Esophagus muscularis mucosa (tissue), 4 donors: Measurements from ENCODE around the gene TBATA. TPM values are rescaled to one million over a fixed set of nuclear protein-coding genes. Genes with fewer than 3 reads are reported as not detected.

ENCODE experiments used
- DNase-seq: peaks from one replicate; pipeline ENCODE4 v3.0.0-alpha.2; 2017; ENCODE audit errors: extremely low spot score
- H3K27ac ChIP-seq, 4 donors: fragments of 200-600 bp; sonication (generic); replicated peaks in 1 of 4; 1 replicate in 3 of 4; 2 replicates in 1 of 4; pipeline ENCODE4 v1.5.1; 2016 to 2019; ENCODE audit warnings: mild to moderate bottlenecking in 1 of 4
- H3K27me3 ChIP-seq, 4 donors: fragments of 200-600 bp; sonication (generic); one replicate each; pipeline versions ENCODE4 v1.5.1 to v1.6.0; 2016 to 2019
- H3K36me3 ChIP-seq, 4 donors: fragments of 200-600 bp; sonication (generic); one replicate each; pipeline ENCODE4 v1.5.1; 2016 to 2019
- H3K4me1 ChIP-seq, 4 donors: fragments of 200-600 bp; sonication (generic); one replicate each; pipeline ENCODE4 v1.5.1; 2016 to 2019
- H3K4me3 ChIP-seq, 4 donors: fragments of 200-600 bp; sonication (generic); 1 replicate in 2 of 4; 2 replicates in 2 of 4; pipeline ENCODE4 v1.5.1; 2016 to 2019; ENCODE audit warnings: mild to moderate bottlenecking in 4 of 4, moderate library complexity in 1 of 4
- H3K9me3 ChIP-seq, 4 donors: fragments of 200-600 bp; sonication (generic); 1 replicate in 3 of 4; 2 replicates in 1 of 4; pipeline ENCODE4 v1.5.1; 2016 to 2019
- EP300 ChIP-seq: sonication (generic); formaldehyde crosslinking; IDR thresholded peaks from one replicate; pipeline ENCODE4 v1.6.1; 2017; ENCODE audit warnings: antibody characterized with exemption
- POLR2A ChIP-seq: fragments of 450-650 bp; IDR thresholded peaks from one replicate; pipeline ENCODE4 v1.6.1; 2017; ENCODE audit warnings: antibody characterized with exemption, moderate library complexity, mild to moderate bottlenecking, low read depth
- POLR2AphosphoS5 ChIP-seq, 2 donors: sonication (generic); formaldehyde crosslinking; IDR thresholded peaks; one replicate each; pipeline ENCODE4 v1.6.1; 2017; ENCODE audit warnings: antibody characterized with exemption in 2 of 2
- WGBS: methylation state at CpG from one replicate; pipeline ENCODE4 v1.1.5; 2018; 5-methylcytosine and 5-hydroxymethylcytosine counted together
- intact Hi-C: fragments of 100-400 bp; cut with DNase I; formaldehyde crosslinking; loops from one replicate; pipeline ENCODE4 v1.15.1; 2023
- total RNA-seq, 4 donors: library from RNA; depleted of rRNA; stranded (reverse); fragments of >200 nt; gene quantifications; one replicate each; pipeline versions ENCODE4 v1.1.0 to v1.2.1, GENCODE V29; 2016
- TF ChIP-seq, protein P1 (sequence below), 3 experiments: fragments of 200-600 bp in 2 of 3; fragments of 450-650 bp in 1 of 3; sonication (generic) in 2 of 3; IDR thresholded peaks; one replicate each; pipeline ENCODE4 v1.5.1; 2017 to 2019; ENCODE audit warnings: antibody characterized with exemption in 3 of 3, mild to moderate bottlenecking in 2 of 3, moderate library complexity in 1 of 3

TBATA gene
- total RNA-seq, 4 donors from 2014 or later: not detected

DNA sequence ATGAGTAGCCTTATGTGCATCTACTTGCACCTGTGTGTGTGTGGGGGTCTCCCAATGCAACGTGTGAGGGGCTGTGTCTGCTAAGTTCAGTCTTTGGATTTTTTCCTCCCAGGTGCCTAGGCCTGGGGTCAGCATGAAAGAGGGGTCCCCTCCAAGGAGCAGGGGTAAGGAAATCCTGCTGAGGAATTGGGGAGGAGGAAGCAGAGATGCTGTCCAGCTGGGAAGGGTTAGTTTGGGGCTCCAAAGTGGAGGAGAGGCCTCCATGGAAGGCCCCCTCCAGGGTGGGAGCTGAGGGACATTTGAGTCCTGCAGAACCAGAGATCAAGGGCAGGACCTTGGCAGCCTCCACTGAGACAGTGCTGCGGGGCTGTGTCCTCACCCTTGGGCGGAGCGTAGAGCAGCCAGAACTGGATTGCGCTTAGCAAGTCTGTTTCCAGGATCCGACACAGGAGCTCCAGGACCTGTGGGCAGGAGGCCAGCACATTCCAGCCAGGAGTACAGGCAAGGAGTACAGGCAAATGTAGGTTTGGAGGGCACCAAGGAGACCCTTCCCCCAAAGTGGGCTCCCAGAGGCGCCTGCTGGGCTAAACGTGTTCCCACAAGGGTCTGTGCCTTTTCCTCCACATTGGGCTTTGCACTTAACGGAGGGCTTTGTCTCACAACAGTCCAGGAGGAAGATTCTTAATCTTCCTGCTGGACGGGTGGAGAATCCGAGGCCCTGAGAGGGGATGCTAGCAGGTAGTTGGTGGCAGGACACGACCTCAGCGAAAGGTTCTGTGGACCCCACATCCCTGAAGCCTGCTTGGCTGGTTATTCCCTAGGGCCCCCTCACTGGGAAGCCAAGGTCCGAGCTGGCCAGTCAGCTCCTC, 10.1 kb downstream of the TBATA start:
- Histone ChIP-seq H3K9me3 (no peaks in the 10 kb centered on the region), H3K4me1 (no peaks in the 10 kb centered on the region), H3K27ac (no peak overlapping the region), H3K27me3 (no peaks in the 10 kb centered on the region), H3K4me3 (no peak overlapping the region), H3K36me3 (no peaks in the 10 kb centered on the region)
- intact Hi-C loops: no loop called here
- 86% methylated on average over 8 of the region's 14 CpGs for WGBS
- TF ChIP-seq POLR2AphosphoS5 (IDR thresholded peaks at IDR 0.05): no peak
- TF ChIP-seq, protein P1, sequence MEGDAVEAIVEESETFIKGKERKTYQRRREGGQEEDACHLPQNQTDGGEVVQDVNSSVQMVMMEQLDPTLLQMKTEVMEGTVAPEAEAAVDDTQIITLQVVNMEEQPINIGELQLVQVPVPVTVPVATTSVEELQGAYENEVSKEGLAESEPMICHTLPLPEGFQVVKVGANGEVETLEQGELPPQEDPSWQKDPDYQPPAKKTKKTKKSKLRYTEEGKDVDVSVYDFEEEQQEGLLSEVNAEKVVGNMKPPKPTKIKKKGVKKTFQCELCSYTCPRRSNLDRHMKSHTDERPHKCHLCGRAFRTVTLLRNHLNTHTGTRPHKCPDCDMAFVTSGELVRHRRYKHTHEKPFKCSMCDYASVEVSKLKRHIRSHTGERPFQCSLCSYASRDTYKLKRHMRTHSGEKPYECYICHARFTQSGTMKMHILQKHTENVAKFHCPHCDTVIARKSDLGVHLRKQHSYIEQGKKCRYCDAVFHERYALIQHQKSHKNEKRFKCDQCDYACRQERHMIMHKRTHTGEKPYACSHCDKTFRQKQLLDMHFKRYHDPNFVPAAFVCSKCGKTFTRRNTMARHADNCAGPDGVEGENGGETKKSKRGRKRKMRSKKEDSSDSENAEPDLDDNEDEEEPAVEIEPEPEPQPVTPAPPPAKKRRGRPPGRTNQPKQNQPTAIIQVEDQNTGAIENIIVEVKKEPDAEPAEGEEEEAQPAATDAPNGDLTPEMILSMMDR (IDR thresholded peaks at IDR 0.05): no peak
- TF ChIP-seq EP300: no peak
- no peak for TF ChIP-seq POLR2A
- no peak for DNase-seq

DNA sequence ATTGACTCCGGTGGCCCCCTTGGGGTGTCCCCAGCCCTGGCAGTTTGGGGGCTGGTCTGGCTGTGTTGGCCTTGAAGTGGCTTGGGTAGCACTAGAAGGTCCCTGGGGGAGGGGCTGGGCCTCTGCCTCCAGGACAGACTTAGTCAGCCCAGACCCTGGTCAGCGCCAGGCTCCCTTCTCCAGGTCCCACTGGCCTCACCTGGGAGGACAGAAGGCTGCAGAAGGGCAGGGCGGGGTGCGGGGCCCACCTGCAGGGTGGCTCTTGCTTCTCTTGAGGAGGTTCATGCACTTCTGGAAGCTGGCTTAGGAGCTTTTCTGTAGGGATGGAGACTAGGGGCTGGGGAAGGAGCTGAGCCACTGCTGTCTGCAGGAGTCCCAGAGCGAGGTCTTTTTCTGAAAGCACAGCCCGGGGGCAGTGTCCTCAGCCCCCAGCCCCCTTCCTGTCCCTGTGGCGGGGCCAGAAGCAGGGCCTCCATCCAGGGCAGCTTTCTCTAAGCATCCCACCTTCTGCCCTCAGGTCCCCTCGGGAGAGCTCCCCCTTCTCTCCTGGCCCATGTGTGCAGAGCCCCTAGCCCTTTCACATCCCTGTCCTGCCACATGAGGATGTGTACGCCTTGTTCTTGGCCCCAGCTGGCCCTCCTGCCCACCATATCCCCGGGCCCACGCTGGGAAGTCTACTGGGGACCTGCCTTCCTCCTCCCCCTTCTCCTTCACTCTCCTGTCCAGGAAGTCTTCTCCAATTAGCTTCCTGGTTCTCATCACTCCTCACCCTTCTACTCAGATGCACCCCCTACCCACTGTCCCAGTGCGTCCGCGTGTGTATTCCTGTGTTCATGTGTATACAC, 11.0 kb downstream of the TBATA start:
- Histone ChIP-seq H3K4me3 (no peak overlapping the region), H3K27ac (no peak overlapping the region), H3K27me3 (no peaks in the 10 kb centered on the region), H3K36me3 (no peaks in the 10 kb centered on the region), H3K9me3 (no peaks in the 10 kb centered on the region), H3K4me1 (no peaks in the 10 kb centered on the region)
- DNase-seq: no peak
- intact Hi-C loops: no loop called here
- WGBS: 93% methylated on average over 12 of the region's 14 CpGs
- TF ChIP-seq POLR2A (no peak), EP300 (no peak), POLR2AphosphoS5 (IDR thresholded peaks at IDR 0.05) (no peak)
- TF ChIP-seq, protein P1 (IDR thresholded peaks at IDR 0.05): no peak

DNA sequence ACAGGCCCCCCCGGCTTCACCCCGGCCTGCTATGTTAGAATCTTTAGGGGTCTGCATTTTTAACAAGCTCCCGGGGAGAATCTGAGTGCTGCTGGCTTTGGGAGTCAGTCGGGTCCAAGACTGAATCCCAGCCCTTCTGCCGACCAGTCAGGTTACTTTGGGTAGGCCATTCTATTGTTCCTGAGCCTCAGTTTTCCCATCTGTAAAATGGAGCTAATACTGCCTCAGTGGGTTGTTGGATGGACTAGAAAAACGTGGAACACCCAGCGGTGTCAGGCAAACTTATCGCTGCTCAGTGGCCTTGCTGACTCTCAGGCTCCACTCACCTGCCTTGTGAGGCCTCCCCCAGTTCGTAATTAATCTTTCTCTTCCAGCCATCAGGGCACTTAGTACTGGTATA, 11.7 kb downstream of the TBATA start:
- intact Hi-C loops: no loop called here
- no peak for DNase-seq
- Histone ChIP-seq H3K4me3 (no peak overlapping the region), H3K36me3 (no peaks in the 10 kb centered on the region), H3K27ac (no peak overlapping the region), H3K4me1 (no peaks in the 10 kb centered on the region), H3K9me3 (no peaks in the 10 kb centered on the region), H3K27me3 (no peaks in the 10 kb centered on the region)
- no peak for TF ChIP-seq POLR2AphosphoS5 (IDR thresholded peaks at IDR 0.05)
- WGBS: 87% methylated on average over 8 of the region's 9 CpGs

DNA sequence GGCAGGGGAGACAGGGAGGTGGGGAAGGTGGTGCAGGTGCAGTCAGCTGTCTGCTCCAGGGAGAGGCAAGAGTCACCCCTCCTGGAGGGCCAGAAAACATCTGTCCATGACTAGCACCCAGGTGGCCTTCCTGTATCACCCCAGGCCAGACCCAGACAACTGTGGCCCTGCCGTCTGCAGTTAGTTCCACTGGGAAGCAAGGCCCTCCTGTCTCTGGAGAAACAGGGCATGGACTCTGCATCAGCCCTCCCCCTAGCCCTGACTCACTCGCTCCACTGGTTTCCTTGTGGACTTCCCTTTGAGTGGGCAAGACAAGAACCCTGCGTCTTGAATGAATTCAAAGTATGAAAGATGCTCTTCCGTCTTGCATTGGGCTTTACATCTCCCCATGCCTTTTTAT, 12.6 kb downstream of the TBATA start:
- 85% methylated on average over 3 of the region's 4 CpGs for WGBS
- Histone ChIP-seq H3K36me3 (no peaks in the 10 kb centered on the region), H3K27me3 (no peaks in the 10 kb centered on the region), H3K4me1 (no peaks in the 10 kb centered on the region), H3K9me3 (no peaks in the 10 kb centered on the region), H3K4me3 (no peak overlapping the region), H3K27ac (no peak overlapping the region)
- intact Hi-C loops: no loop called here
- DNase-seq: no peak
- TF ChIP-seq, protein P1 (IDR thresholded peaks at IDR 0.05): no peak
- TF ChIP-seq POLR2AphosphoS5 (IDR thresholded peaks at IDR 0.05): no peak
- no peak for TF ChIP-seq EP300
